ENCODE data around the gene MBOAT2.
"Not testable (repeated sequence)": the region's sequence is repeated elsewhere in the genome, so short reads cannot be mapped to it uniquely, and the experiment has no call there.

The MBOAT2 gene

DNA sequence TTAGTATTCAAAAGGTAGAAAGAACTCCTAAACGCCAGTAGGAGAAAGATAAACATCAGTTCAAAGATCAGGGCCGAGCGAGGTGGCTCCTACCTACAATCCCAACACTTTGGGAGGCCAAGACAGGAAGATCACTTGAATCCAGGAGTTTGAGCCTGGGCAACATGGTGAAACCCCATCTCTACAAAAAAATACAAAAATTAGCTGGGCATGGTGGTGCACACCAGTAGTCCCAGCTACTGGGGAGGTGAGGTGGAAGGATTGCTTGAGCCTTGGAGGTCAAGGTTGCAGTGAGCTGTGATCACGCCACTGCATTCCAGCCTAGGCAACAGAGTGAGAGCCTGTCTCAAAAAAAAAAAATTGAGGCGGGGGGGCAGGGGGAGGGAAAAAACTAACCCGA lies 40.6 kb downstream of the MBOAT2 start:
- H3K27me3 ChIP-seq (ENCODE audit: control insufficient read depth in 1 of 2, insufficient read depth in 2 of 2, low read length in 2 of 2), result no peaks in the 10 kb centered on the region
- no peak overlapping the region for H3K27ac ChIP-seq (ENCODE audit: low read length)
- no peaks in the 10 kb centered on the region for H3K4me1 ChIP-seq (ENCODE audit: control insufficient read depth, insufficient read depth, low read length)
- no peaks in the 10 kb centered on the region for H3K9me3 ChIP-seq (ENCODE audit: control insufficient read depth in 2 of 2, low read length in 2 of 2)
- H3K4me3 ChIP-seq (ENCODE audit: low read length in 2 of 2), result no peak overlapping the region
- H3K9ac ChIP-seq (ENCODE audit: low read length in 2 of 2), result no peak overlapping the region
- no peaks in the 10 kb centered on the region for H3K36me3 ChIP-seq (ENCODE audit: control insufficient read depth in 2 of 2, insufficient read depth in 2 of 2, low read length in 2 of 2)

DNA sequence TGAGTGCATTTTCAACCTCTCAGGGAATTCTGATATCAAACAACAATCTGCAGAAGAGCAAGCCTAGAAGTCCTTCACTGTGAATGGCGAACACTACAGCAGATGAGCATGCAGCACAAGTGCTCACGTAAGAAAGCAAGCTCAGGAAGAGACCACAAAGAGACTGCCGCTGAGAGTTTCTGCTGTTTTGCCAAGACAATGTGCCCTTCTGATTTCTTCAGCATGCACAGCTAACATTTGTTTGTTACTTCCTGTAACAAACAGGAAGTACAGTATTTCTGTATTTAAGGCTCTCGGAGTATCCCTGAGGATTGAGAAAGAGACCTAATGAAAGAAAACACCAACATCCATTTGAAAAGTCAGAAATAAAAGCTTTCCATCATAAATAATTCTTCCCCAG lies 45.9 kb downstream of the MBOAT2 start:
- Histone ChIP-seq H3K9me3 (ENCODE audit: control insufficient read depth in 2 of 2, low read length in 2 of 2) (no peaks in the 10 kb centered on the region), H3K4me3 (ENCODE audit: low read length in 2 of 2) (no peak overlapping the region), H3K36me3 (ENCODE audit: control insufficient read depth in 2 of 2, insufficient read depth in 2 of 2, low read length in 2 of 2) (peaks cover 0 to 2% of the 10 kb centered on the region in 2 donors), H3K27ac (ENCODE audit: low read length) (no peak overlapping the region), H3K9ac (ENCODE audit: low read length in 2 of 2) (no peak overlapping the region), H3K27me3 (ENCODE audit: control insufficient read depth in 1 of 2, insufficient read depth in 2 of 2, low read length in 2 of 2) (no peaks in the 10 kb centered on the region), H3K4me1 (ENCODE audit: control insufficient read depth, insufficient read depth, low read length) (no peaks in the 10 kb centered on the region)

DNA sequence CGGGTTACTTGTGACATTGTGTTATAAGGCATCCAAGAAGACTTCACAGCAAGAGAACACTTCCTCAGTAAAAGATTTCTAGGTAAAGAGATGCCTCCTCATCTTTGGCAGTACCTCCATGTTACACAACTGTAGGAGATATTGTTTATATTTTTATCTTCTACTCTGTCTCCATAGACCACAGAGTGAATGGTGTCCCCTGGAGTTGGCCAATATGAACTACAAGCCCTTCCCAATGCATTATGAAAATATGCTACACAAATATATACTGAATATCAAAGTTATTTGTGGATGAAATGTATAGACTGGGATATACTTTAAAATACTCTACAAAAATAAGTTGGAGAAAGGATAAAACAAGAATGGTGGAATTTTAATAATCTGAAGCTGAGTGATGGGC lies 46.7 kb downstream of the MBOAT2 start:
- Histone ChIP-seq H3K4me3 (ENCODE audit: low read length in 2 of 2) (no peak overlapping the region), H3K4me1 (ENCODE audit: control insufficient read depth, insufficient read depth, low read length) (no peaks in the 10 kb centered on the region), H3K27me3 (ENCODE audit: control insufficient read depth in 1 of 2, insufficient read depth in 2 of 2, low read length in 2 of 2) (no peaks in the 10 kb centered on the region), H3K9me3 (ENCODE audit: control insufficient read depth in 2 of 2, low read length in 2 of 2) (no peaks in the 10 kb centered on the region), H3K36me3 (ENCODE audit: control insufficient read depth in 2 of 2, insufficient read depth in 2 of 2, low read length in 2 of 2) (peaks cover 0 to 2% of the 10 kb centered on the region in 2 donors), H3K9ac (ENCODE audit: low read length in 2 of 2) (no peak overlapping the region), H3K27ac (ENCODE audit: low read length) (no peak overlapping the region)

DNA sequence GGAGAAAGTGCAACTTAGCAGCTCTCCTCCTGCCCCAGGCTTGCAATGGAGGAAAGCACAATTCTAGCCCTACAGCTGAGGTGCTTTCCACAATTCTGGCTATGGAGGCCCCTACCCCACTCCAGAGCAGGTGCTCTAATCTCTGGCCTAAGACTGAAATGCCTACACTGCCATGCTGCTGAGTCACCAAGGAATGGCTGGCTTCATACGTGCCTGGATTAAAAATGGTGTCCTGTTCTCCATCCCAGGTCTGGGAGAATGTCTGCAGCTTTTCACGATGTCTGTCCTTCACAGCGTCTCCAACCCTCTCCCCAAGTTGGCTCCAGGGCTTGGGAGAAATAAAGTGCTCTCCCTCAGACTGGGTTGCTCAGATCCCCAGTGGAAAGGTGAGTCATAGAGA lies 48.5 kb downstream of the MBOAT2 start:
- Histone ChIP-seq H3K9ac (ENCODE audit: low read length in 2 of 2) (no peak overlapping the region), H3K27me3 (ENCODE audit: control insufficient read depth in 1 of 2, insufficient read depth in 2 of 2, low read length in 2 of 2) (no peaks in the 10 kb centered on the region), H3K9me3 (ENCODE audit: control insufficient read depth in 2 of 2, low read length in 2 of 2) (no peaks in the 10 kb centered on the region), H3K4me1 (ENCODE audit: control insufficient read depth, insufficient read depth, low read length) (no peaks in the 10 kb centered on the region), H3K27ac (ENCODE audit: low read length) (no peak overlapping the region), H3K36me3 (ENCODE audit: control insufficient read depth in 2 of 2, insufficient read depth in 2 of 2, low read length in 2 of 2) (peaks cover 0 to 2% of the 10 kb centered on the region in 2 donors), H3K4me3 (ENCODE audit: low read length in 2 of 2) (no peak overlapping the region)

DNA sequence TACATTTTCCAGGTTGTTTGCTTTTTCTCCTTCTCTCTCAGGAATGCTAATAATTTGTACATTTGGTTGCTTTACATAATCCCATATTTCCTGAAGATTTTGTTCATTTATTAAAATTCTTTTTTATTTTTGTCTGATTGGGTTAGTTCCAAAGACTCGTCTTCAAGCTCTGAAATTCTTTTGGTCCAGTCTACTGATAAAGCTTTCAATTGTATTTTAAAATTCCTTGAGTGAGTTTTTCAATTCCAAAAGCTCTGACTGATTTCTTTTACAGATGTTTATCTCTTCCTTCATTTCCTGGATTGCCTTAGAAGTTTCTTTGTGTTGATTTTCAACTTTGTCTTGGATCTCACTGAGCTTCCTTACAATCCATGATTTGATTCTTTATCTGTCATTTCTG lies 50.0 kb downstream of the MBOAT2 start:
- no peak overlapping the region for H3K27ac ChIP-seq (ENCODE audit: low read length)
- H3K4me3 ChIP-seq (ENCODE audit: low read length in 2 of 2), result no peak overlapping the region
- no peaks in the 10 kb centered on the region for H3K9me3 ChIP-seq (ENCODE audit: control insufficient read depth in 2 of 2, low read length in 2 of 2)
- no peaks in the 10 kb centered on the region for H3K27me3 ChIP-seq (ENCODE audit: control insufficient read depth in 1 of 2, insufficient read depth in 2 of 2, low read length in 2 of 2)
- H3K36me3 ChIP-seq (ENCODE audit: control insufficient read depth in 2 of 2, insufficient read depth in 2 of 2, low read length in 2 of 2), result peaks cover 0 to 2% of the 10 kb centered on the region in 2 donors
- H3K4me1 ChIP-seq (ENCODE audit: control insufficient read depth, insufficient read depth, low read length), result no peaks in the 10 kb centered on the region
- no peak overlapping the region for H3K9ac ChIP-seq (ENCODE audit: low read length in 2 of 2)

DNA sequence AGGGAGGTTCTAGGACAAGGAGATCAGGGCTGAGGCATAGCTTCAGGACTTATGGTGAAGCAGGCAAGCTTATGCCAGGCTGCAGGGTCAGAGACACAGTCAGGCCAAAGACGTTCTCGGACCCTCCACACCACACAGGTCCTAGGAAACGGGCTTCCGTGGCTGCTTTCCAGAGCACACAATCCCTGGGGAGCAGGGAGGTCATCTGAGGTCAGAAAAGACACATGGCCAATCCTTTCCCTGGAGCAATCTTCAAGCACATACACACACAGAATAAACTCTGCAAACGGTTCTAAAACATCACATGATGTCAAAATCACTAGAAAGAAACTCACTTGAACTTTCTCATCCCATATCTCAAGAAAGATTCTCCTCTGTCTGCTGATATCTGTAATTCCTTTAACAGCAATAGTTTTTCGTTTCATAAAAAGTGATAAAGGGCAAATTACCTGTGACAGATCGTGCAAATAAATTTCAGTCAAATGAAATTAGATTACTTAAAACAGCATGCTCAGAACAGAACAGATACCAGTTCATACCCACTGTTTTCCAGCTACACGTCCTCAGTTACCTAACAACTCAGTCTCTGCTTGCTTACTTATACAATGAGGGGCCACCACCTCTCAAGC lies 63.9 kb downstream of the MBOAT2 start:
- no peaks in the 10 kb centered on the region for H3K4me1 ChIP-seq (ENCODE audit: control insufficient read depth, insufficient read depth, low read length)
- no peak overlapping the region for H3K27ac ChIP-seq (ENCODE audit: low read length)
- no peaks in the 10 kb centered on the region for H3K27me3 ChIP-seq (ENCODE audit: control insufficient read depth in 1 of 2, insufficient read depth in 2 of 2, low read length in 2 of 2)

DNA sequence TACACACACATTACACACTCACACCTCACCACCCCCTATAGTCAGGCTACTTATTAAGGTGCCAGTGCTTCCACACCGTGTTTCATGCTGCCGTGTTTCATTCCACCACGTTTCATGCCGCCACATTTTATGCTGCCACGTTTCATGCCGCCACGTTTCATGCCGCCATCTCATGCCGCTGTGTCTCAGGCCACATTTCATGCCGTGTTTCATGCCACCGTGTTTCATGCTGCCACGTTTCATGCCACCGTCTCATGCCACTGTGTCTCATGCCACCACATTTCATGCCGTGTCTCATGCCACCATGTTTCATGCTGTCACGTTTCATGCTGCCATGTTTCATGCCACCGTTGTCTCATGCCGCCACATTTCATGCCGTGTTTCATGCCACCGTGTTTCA lies 65.1 kb downstream of the MBOAT2 start:
- H3K9me3 ChIP-seq (ENCODE audit: control insufficient read depth in 2 of 2, low read length in 2 of 2), result no peaks in the 10 kb centered on the region
- peaks cover 5 to 12% of the 10 kb centered on the region in 2 donors for H3K36me3 ChIP-seq (ENCODE audit: control insufficient read depth in 2 of 2, insufficient read depth in 2 of 2, low read length in 2 of 2)
- no peak overlapping the region for H3K9ac ChIP-seq (ENCODE audit: low read length in 2 of 2)

More for the DNA sequence above, 63.9 kb downstream of the MBOAT2 start:
- Histone ChIP-seq H3K4me3 (ENCODE audit: low read length in 2 of 2) (no peak overlapping the region), H3K9ac (ENCODE audit: low read length in 2 of 2) (no peak overlapping the region), H3K9me3 (ENCODE audit: control insufficient read depth in 2 of 2, low read length in 2 of 2) (no peaks in the 10 kb centered on the region), H3K36me3 (ENCODE audit: control insufficient read depth in 2 of 2, insufficient read depth in 2 of 2, low read length in 2 of 2) (peaks cover 4 to 12% of the 10 kb centered on the region in 2 donors)

DNA sequence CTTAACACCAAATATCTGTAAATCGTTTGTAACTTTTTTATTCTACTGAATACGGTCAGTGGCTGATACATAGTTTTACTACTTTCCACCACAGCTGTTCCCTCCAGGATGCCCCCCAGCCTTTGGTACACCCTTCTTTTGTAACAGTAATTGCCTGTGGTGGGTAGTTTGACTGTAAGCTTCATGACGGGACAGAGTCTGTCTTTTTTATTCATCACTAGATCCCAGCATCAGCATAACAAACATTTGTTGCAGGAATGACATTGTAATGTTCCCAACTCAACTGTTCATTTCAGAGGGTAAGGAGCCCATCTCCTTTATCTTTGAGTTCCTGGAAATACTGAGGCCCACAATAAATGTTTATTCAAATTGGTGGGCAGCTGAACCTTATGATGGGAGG lies 67.5 kb downstream of the MBOAT2 start:
- Histone ChIP-seq H3K27ac (ENCODE audit: low read length) (no peak overlapping the region), H3K4me3 (ENCODE audit: low read length in 2 of 2) (no peak overlapping the region), H3K27me3 (ENCODE audit: control insufficient read depth in 1 of 2, insufficient read depth in 2 of 2, low read length in 2 of 2) (no peaks in the 10 kb centered on the region), H3K9me3 (ENCODE audit: control insufficient read depth in 2 of 2, low read length in 2 of 2) (no peaks in the 10 kb centered on the region), H3K36me3 (ENCODE audit: control insufficient read depth in 2 of 2, insufficient read depth in 2 of 2, low read length in 2 of 2) (peaks cover 5 to 12% of the 10 kb centered on the region in 2 donors), H3K4me1 (ENCODE audit: control insufficient read depth, insufficient read depth, low read length) (no peaks in the 10 kb centered on the region), H3K9ac (ENCODE audit: low read length in 2 of 2) (no peak overlapping the region)

More for the DNA sequence above, 65.1 kb downstream of the MBOAT2 start:
- no peaks in the 10 kb centered on the region for H3K27me3 ChIP-seq (ENCODE audit: control insufficient read depth in 1 of 2, insufficient read depth in 2 of 2, low read length in 2 of 2)
- H3K4me3 ChIP-seq (ENCODE audit: low read length in 2 of 2), result no peak overlapping the region
- no peaks in the 10 kb centered on the region for H3K4me1 ChIP-seq (ENCODE audit: control insufficient read depth, insufficient read depth, low read length)
- no peak overlapping the region for H3K27ac ChIP-seq (ENCODE audit: low read length)

DNA sequence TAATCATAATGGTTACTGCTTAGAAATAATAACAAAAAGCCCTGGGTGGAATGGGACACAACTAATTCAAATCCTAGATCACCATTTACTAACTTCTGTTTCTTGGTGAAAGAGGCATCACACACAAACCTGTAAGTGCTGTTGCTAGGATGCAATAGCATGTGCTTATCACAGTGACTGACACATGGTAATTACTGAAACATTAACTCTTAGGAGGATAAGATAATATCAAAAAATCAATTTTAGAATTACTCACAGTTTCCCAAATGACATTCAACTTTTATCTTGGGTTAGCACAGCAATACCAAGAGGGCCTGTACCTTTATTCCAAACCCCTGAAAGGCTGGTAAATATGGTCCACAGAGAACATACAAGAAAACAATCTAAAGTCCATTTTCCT lies 69.1 kb downstream of the MBOAT2 start:
- no peak overlapping the region for H3K27ac ChIP-seq (ENCODE audit: low read length)
- no peaks in the 10 kb centered on the region for H3K27me3 ChIP-seq (ENCODE audit: control insufficient read depth in 1 of 2, insufficient read depth in 2 of 2, low read length in 2 of 2)
- no peak overlapping the region for H3K9ac ChIP-seq (ENCODE audit: low read length in 2 of 2)
- peaks cover 5 to 12% of the 10 kb centered on the region in 2 donors for H3K36me3 ChIP-seq (ENCODE audit: control insufficient read depth in 2 of 2, insufficient read depth in 2 of 2, low read length in 2 of 2)
- no peak overlapping the region for H3K4me3 ChIP-seq (ENCODE audit: low read length in 2 of 2)
- H3K9me3 ChIP-seq (ENCODE audit: control insufficient read depth in 2 of 2, low read length in 2 of 2), result no peaks in the 10 kb centered on the region
- no peaks in the 10 kb centered on the region for H3K4me1 ChIP-seq (ENCODE audit: control insufficient read depth, insufficient read depth, low read length)

DNA sequence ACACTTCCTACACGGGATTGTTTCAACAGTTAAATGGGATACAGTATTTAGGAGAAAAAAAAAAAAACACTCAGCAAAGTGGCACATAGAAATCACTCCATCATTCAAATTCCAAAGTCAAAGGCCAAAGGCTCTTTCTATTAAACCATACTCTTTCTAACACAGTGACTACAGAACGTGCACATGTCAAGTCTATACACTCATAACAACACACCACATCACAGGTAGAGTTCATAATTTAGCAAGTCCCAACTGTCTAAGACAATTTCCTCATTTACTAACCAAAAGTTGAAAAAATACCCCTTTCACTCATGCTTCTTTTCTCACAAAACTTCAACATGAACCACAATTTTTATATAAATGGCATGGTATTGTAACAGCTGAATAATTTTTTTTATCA lies 70.8 kb downstream of the MBOAT2 start:
- H3K36me3 ChIP-seq (ENCODE audit: control insufficient read depth in 2 of 2, insufficient read depth in 2 of 2, low read length in 2 of 2), result peaks cover 5% of the 10 kb centered on the region in 2 donors
- H3K27me3 ChIP-seq (ENCODE audit: control insufficient read depth in 1 of 2, insufficient read depth in 2 of 2, low read length in 2 of 2), result no peaks in the 10 kb centered on the region
- no peak overlapping the region for H3K27ac ChIP-seq (ENCODE audit: low read length)
- no peak overlapping the region for H3K4me3 ChIP-seq (ENCODE audit: low read length in 2 of 2)
- no peaks in the 10 kb centered on the region for H3K9me3 ChIP-seq (ENCODE audit: control insufficient read depth in 2 of 2, low read length in 2 of 2)
- H3K9ac ChIP-seq (ENCODE audit: low read length in 2 of 2), result no peak overlapping the region
- no peaks in the 10 kb centered on the region for H3K4me1 ChIP-seq (ENCODE audit: control insufficient read depth, insufficient read depth, low read length)

DNA sequence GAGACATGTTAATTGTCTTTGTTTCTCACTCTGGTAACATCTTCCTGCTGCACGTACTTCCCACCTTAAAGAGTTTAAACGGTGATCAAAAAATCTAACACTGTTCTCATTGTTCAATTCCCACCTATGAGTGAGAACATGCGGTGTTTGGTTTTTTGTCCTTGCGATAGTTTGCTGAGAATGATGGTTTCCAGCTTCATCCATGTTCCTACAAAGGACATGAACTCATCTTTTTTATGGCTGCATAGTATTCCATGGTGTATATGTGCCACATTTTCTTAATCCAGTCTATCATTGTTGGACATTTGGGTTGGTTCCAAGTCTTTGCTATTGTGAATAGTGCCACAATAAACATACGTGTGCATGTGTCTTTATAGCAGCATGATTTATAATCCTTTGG lies 73.3 kb downstream of the MBOAT2 start:
- H3K9me3 ChIP-seq (ENCODE audit: control insufficient read depth in 2 of 2, low read length in 2 of 2); H3K4me1 ChIP-seq (ENCODE audit: control insufficient read depth, insufficient read depth, low read length); H3K4me3 ChIP-seq (ENCODE audit: low read length in 2 of 2); H3K27ac ChIP-seq (ENCODE audit: low read length); H3K9ac ChIP-seq (ENCODE audit: low read length in 2 of 2); H3K27me3 ChIP-seq (ENCODE audit: control insufficient read depth in 1 of 2, insufficient read depth in 2 of 2, low read length in 2 of 2); H3K36me3 ChIP-seq (ENCODE audit: control insufficient read depth in 2 of 2, insufficient read depth in 2 of 2, low read length in 2 of 2): not testable (repeated sequence)

All from stomach smooth muscle (tissue), 2 donors.